ENCODE measurements around the gene MMP17.
A peak's percentile ranks its signal among the peaks of the same experiment; 100 is the strongest.

Gene MMP17

GRCh38 chr12:131847456-131847855, 19.3 kb downstream of the MMP17 start:
- DNase-seq = no peak

GRCh38 chr12:131848753-131849152, 20.6 kb downstream of the MMP17 start:
- DNase-seq = no peak

DNA sequence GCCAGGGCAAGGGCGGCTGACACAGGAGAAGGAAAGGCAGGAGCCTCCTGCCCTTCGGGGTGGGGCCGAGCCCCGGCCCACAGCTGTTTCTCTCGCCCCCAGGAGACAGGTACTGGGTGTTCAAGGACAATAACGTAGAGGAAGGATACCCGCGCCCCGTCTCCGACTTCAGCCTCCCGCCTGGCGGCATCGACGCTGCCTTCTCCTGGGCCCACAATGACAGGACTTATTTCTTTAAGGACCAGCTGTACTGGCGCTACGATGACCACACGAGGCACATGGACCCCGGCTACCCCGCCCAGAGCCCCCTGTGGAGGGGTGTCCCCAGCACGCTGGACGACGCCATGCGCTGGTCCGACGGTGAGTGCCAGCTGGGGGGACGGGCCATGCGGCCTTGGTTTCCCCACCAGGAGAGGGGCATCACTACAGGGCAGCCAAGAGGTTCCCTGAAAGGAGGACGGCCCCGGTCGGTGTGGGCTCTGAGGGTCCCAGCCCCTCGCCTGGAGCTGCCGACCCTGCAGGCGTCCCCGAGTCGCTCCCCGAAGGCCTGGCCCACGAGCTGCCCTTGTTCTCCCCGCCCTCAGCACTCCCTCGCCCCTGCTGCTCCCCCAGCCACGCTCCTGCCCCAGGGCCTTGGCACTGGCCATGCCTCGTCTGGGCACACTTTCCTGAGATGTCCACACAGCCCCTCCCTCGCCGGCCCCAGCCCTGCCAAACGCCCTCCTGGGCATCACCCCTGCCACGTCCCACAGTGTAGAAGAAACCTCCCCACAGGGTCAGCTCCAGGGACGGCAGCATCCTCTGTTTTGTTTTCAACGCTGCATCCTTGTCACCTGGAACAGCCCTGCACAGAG, 21.7 kb downstream of the MMP17 start:
- no peak for DNase-seq

GRCh38 chr12:131850856-131851559, 22.8 kb downstream of the MMP17 start:
- peak in 7 of 51 donors; percentile 5 to 47 (median 24) for DNase-seq

- DNase-seq = no peak
These were observed 23.8 kb downstream of the MMP17 start for GRCh38 chr12:131851741-131852550.

- no peak for DNase-seq
These were observed 24.5 kb downstream of the MMP17 start for GRCh38 chr12:131852551-131853299.

- no peak for DNase-seq
These were observed 25.9 kb downstream of the MMP17 start for GRCh38 chr12:131853832-131854797.

GRCh38 chr12:131854861-131855476, 26.8 kb downstream of the MMP17 start:
- no peak for DNase-seq

GRCh38 chr12:131855521-131856142, 27.4 kb downstream of the MMP17 start:
- DNase-seq = no peak

DNA sequence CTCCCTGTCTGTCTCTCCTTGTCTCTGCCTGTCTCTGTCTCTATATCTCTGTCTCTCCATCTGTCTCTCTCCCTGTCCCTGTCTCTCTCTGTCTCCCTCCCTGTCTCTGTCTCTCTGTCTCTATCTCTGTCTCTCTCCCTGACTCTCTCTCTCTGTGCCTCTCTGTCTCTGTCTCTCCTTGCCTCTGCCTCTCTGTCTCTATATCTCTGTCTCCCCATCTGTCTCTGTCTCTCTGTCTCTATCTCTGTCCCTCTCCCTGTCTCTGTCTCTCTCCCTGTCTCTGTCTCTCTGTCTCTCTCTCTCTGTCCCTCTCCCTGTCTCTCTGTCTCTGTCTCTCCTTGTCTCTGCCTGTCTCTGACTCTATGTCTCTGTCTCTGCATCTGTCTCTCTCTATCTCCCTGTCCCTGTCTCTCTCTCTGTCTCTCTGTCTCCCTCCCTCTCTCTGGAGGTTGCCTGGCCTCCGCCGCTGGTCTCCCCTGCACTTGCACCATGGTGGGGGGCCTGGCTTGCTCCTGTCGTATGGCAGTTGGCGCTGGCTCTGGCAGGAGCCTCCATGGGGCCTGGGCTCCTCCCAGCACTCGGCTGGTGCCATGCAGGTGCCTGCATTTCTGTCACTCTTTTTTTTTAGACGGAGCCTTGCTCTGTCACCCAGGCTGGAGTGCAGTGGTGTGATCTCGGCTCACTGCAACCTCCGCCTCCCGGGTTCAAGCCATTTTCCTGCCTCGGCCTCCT, 28.3 kb downstream of the MMP17 start:
- no peak for DNase-seq

DNA sequence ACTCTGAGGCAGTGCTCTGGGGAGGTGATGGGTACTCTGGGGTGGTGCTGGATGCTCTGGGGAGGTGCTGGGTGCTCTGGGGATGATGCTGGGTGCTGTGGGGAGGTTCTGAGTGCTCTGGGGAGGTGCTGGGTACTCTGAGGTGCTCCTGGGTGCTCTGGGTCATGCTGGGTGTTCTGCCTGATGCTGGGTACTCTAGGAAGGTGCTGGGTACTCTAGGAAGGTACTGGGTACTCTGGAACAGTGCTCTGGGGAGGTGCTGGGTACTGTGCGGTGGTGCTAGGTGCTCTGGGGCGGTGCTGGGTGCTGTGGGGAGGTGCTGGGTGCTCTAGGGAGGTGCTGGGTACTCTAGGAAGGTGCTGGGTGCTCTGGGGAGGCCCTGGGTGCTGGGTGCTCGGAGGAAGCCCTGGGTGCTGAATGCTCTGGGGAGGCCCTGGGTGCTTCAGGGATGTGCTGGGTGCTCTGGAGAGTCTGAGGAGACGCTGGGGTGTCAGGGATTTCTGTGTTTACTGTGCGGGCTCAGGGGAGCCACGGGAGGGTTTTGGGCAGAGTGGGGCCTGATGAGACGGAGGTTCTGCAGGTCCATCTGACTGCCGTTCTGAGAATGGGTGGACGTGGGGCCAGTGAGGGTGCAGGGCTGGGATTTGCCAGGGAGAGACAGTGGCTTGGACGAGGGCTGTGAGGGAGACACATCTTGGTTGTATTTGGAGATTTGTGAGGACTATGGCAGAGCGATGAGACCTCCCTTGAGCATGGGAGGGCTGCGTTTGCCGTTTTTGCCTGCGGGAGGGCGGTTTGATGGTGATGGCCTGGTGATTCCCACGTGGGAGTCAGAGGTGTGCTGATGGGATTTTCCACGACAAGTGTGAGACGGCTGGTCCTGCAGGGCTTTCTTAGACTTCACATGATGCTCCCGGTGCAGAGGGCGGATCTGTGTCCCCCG, 30.0 kb downstream of the MMP17 start:
- DNase-seq = no peak

GRCh38 chr12:131860472-131861260, 32.5 kb downstream of the MMP17 start:
- DNase-seq = no peak

DNA sequence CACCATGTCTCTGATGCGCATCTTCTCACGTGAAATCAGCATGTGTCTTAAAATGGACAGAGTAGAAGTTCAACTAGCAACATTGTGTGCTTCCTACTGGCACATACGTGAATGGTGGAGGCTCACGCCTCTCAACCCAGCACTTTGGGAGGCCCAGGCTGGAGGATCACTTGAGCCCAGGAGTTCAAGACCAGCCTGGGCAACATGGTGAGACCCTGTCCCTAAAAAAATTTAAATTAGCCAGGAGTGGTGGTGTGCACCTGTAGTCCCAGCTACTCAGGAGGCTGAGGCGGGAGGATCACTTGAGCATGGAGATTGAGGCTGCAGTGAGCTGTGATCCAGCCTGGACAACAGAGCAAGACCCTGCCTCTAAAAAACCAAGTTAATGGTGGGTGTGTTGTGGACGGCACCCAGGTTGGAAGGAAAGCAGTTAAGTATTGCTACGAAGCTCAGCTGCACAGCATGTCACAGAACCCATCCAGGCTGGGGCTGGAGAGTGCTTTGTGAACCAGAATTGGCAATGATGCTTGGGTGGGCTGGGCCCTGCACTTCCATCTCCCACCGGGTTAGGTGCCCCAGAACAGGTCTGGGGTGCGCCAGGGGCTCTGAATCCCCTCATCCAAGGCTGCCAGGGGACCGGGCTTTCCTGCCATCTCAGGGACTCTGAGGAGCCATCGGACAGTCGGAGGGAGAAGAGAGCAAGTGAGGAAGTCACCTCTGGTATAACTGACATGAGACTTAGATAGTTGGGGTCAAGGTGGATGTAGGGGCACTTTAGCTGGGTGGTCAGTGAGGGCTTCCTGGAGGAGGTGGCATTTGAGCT, 33.3 kb downstream of the MMP17 start:
- no peak for DNase-seq

DNA sequence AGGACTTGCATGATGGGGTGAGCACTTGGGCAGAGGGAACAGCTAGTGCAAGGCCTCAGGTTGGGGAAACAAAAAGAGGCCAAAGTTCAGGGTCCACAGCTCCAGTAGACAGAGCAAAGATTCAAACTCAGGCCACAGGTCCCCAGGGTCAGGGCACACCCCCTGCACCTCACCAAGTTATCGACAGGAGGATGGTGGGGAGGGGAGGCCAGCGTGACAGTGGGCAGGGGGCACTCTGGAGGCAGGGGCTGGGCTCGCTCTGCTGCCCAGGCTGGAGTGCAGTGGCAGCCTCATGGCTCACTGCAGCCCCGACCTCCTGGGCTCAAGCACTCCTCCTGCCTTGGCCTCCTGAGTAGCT, 33.9 kb downstream of the MMP17 start:
- DNase-seq = no peak

GRCh38 chr12:131862600-131862993, 34.4 kb downstream of the MMP17 start:
- no peak for DNase-seq
